Osteoblast (primary cell): ENCODE data around the gene GLO1. TPM values are rescaled to one million over a fixed set of nuclear protein-coding genes. Genes with fewer than 3 reads are reported as not detected.

Source experiments
- DNase-seq: peaks from one replicate; pipeline ENCODE4 v3.0.0; 2011; ENCODE audit warnings: low spot score, mixed read lengths; ENCODE audit not compliant: insufficient read length; ENCODE audit errors: missing footprints
- H2AFZ ChIP-seq: 2 replicates; pipeline ENCODE4 v1.6.0; 2011; ENCODE audit warnings: mild to moderate bottlenecking, low read length
- H3K27ac ChIP-seq: 2 replicates; pipeline ENCODE4 v1.5.1; 2011; ENCODE audit warnings: mild to moderate bottlenecking, low read depth, low read length, moderate library complexity
- H3K27me3 ChIP-seq: 2 replicates; pipeline ENCODE4 v1.6.0; 2012; ENCODE audit warnings: mild to moderate bottlenecking, control low read depth, inconsistent platforms, low read length, moderate library complexity; ENCODE audit not compliant: insufficient read depth
- H3K36me3 ChIP-seq: 2 replicates; pipeline ENCODE4 v1.5.1; 2011; ENCODE audit warnings: mild to moderate bottlenecking, low read length, control low read depth, moderate library complexity; ENCODE audit not compliant: insufficient read depth
- H3K4me1 ChIP-seq: 2 replicates; pipeline ENCODE4 v1.5.1; 2011; ENCODE audit warnings: mild to moderate bottlenecking, low read length, control low read depth, moderate library complexity; ENCODE audit not compliant: insufficient read depth
- H3K4me2 ChIP-seq: 2 replicates; pipeline ENCODE4 v1.6.0; 2011; ENCODE audit warnings: mild to moderate bottlenecking, low read length; ENCODE audit not compliant: insufficient read depth
- H3K4me3 ChIP-seq: fragments of 200-600 bp; sonication (generic); 3 replicates; pipeline ENCODE4 v1.5.1; 2012; ENCODE audit warnings: mild to moderate bottlenecking, low read length, inconsistent platforms; ENCODE audit not compliant: insufficient read depth
- H3K79me2 ChIP-seq: 2 replicates; pipeline ENCODE4 v1.6.0; 2012; ENCODE audit warnings: mild to moderate bottlenecking, low read length, control low read depth, inconsistent platforms; ENCODE audit not compliant: insufficient read depth
- H3K9me3 ChIP-seq: 2 replicates; pipeline ENCODE4 v1.5.1; 2011; ENCODE audit warnings: low read depth, low read length, control low read depth
- H4K20me1 ChIP-seq: 2 replicates; pipeline ENCODE4 v1.6.0; 2012; ENCODE audit warnings: mild to moderate bottlenecking, low read length, control low read depth; ENCODE audit not compliant: insufficient read depth
- total RNA-seq: library from RNA; depleted of rRNA; stranded (reverse); fragments of >200 nt; gene quantifications from 2 replicates; pipeline ENCODE4 v1.2.3, GENCODE V29; 2012
- TF ChIP-seq, protein P1 (sequence below): IDR thresholded peaks from 2 replicates; pipeline ENCODE4 v1.5.1; 2011; ENCODE audit warnings: mild to moderate bottlenecking, low read depth, low read length, moderate library complexity; ENCODE audit errors: extremely low read depth

The GLO1 gene
- total RNA-seq, 1 donor = 101 TPM

DNA sequence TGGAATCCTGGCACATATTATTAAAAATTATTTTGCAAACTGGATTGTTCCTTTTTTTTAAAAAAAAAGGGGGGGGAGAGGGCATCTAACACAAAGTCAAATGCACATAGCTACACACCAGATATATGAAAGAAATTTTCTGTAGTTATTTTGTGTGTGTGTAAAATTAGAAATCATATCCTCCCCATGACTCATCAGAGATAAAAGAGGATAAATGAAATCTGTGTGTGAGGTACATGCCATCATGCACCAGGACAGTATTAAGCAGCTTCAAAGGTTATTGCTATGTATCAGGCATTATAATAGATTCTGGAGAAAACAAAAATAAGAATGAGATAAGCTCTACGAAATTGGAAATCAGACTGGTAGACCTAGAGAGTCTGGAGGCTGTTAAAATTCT is 68.4 kb downstream of the GLO1 start:
- Histone ChIP-seq H3K79me2 (peaks cover 67% of the 10 kb centered on the region), H3K9me3 (no peaks in the 10 kb centered on the region), H3K4me3 (no peak overlapping the region), H2AFZ (no peak overlapping the region), H3K4me2 (no peak overlapping the region), H3K27ac (no peak overlapping the region), H3K27me3 (no peaks in the 10 kb centered on the region), H3K36me3 (no peaks in the 10 kb centered on the region), H3K4me1 (peaks cover 5% of the 10 kb centered on the region), H4K20me1 (peaks cover 11% of the 10 kb centered on the region)
- no peak for DNase-seq
- TF ChIP-seq, protein P1, sequence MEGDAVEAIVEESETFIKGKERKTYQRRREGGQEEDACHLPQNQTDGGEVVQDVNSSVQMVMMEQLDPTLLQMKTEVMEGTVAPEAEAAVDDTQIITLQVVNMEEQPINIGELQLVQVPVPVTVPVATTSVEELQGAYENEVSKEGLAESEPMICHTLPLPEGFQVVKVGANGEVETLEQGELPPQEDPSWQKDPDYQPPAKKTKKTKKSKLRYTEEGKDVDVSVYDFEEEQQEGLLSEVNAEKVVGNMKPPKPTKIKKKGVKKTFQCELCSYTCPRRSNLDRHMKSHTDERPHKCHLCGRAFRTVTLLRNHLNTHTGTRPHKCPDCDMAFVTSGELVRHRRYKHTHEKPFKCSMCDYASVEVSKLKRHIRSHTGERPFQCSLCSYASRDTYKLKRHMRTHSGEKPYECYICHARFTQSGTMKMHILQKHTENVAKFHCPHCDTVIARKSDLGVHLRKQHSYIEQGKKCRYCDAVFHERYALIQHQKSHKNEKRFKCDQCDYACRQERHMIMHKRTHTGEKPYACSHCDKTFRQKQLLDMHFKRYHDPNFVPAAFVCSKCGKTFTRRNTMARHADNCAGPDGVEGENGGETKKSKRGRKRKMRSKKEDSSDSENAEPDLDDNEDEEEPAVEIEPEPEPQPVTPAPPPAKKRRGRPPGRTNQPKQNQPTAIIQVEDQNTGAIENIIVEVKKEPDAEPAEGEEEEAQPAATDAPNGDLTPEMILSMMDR = no peak

- Histone ChIP-seq H4K20me1 (peaks cover 11% of the 10 kb centered on the region), H3K79me2 (peaks cover 60% of the 10 kb centered on the region), H3K4me2 (no peak overlapping the region), H2AFZ (no peak overlapping the region), H3K4me1 (no peaks in the 10 kb centered on the region), H3K9me3 (no peaks in the 10 kb centered on the region), H3K4me3 (no peak overlapping the region), H3K27ac (no peak overlapping the region), H3K36me3 (no peaks in the 10 kb centered on the region), H3K27me3 (no peaks in the 10 kb centered on the region)
- no peak for DNase-seq
- TF ChIP-seq, protein P1 = no peak
Measured at GRCh38 chr6:38632490-38632889, 70.5 kb downstream of the GLO1 start.

GRCh38 chr6:38631186-38631783 is 71.7 kb downstream of the GLO1 start:
- Histone ChIP-seq H4K20me1 (peaks cover 11% of the 10 kb centered on the region), H3K4me2 (no peak overlapping the region), H3K27ac (no peak overlapping the region), H3K4me3 (no peak overlapping the region), H3K79me2 (peaks cover 52% of the 10 kb centered on the region), H3K4me1 (no peaks in the 10 kb centered on the region), H3K9me3 (no peaks in the 10 kb centered on the region), H3K36me3 (no peaks in the 10 kb centered on the region), H3K27me3 (no peaks in the 10 kb centered on the region), H2AFZ (no peak overlapping the region)
- no peak for DNase-seq
- TF ChIP-seq, protein P1 = no peak

Other genes with a start within 250 kb of the GLO1 start
- 22.7 and 25.3 TPM in 2 replicates for gene BTBD9, start 63.2 kb downstream of the GLO1 start, total RNA-seq
- gene DNAH8, start 12.2 kb upstream of the GLO1 start, total RNA-seq = under 0.01 and 0.36 TPM in 2 replicates